SU-DHL-6 (cell line): ENCODE results near the gene ELAVL2.
"Not testable (repeated sequence)": the region's sequence is repeated elsewhere in the genome, so short reads cannot be mapped to it uniquely, and the experiment has no call there.

Experiments
- H2AFZ ChIP-seq: fragments of 200-600 bp; sonication (generic); 2 replicates; pipeline ENCODE4 v1.6.1; 2014; ENCODE audit warnings: low read depth, mild to moderate bottlenecking, moderate library complexity, mixed read lengths, antibody characterized with exemption, low read length; ENCODE audit not compliant: severe bottlenecking
- H3F3A ChIP-seq: fragments of 200-600 bp; shearing (Covaris generic); 2 replicates; pipeline ENCODE4 v1.6.0; 2016; ENCODE audit warnings: antibody characterized with exemption, mild to moderate bottlenecking; ENCODE audit not compliant: insufficient read depth
- H3K27ac ChIP-seq: fragments of 200-600 bp; sonication (generic); 2 replicates; pipeline ENCODE4 v1.5.1; 2016; ENCODE audit warnings: low read depth, mild to moderate bottlenecking, low read length, moderate library complexity, mixed read lengths
- H3K27me3 ChIP-seq: fragments of 200-600 bp; sonication (generic), shearing (Covaris generic); 2 replicates; pipeline ENCODE4 v1.6.0; 2014; ENCODE audit warnings: mild to moderate bottlenecking, low read length
- H3K36me3 ChIP-seq: fragments of 200-600 bp; sonication (generic); 2 replicates; pipeline ENCODE4 v1.6.1; 2014; ENCODE audit warnings: mild to moderate bottlenecking, low read length, mixed read lengths
- H3K4me2 ChIP-seq: fragments of 300-600, 200-600 bp; shearing (Covaris generic), sonication (generic); 2 replicates; pipeline ENCODE4 v1.6.0; 2014; ENCODE audit warnings: low read length, low read depth, mild to moderate bottlenecking; ENCODE audit not compliant: poor library complexity, severe bottlenecking
- H3K4me3 ChIP-seq: fragments of 200-600 bp; sonication (generic); 2 replicates; pipeline ENCODE4 v1.5.1; 2014; ENCODE audit warnings: antibody characterized with exemption, low read length, mild to moderate bottlenecking, mixed read lengths; ENCODE audit not compliant: insufficient read depth, poor library complexity, severe bottlenecking
- H3K79me2 ChIP-seq: fragments of 200-600 bp; sonication (generic); 2 replicates; pipeline ENCODE4 v1.6.1; 2014; ENCODE audit warnings: mild to moderate bottlenecking, low read length, moderate library complexity; ENCODE audit not compliant: insufficient read depth
- H3K9ac ChIP-seq: fragments of 200-600 bp; sonication (generic); 2 replicates; pipeline ENCODE4 v1.7.0; 2014; ENCODE audit warnings: mild to moderate bottlenecking, low read length
- H3K9me2 ChIP-seq: fragments of 200-600 bp; sonication (generic); replicated peaks from 2 replicates; pipeline ENCODE4 v1.6.1; 2014; ENCODE audit warnings: low read length; ENCODE audit not compliant: insufficient read depth
- H3K9me3 ChIP-seq: fragments of 200-600 bp; sonication (generic); 2 replicates; pipeline ENCODE4 v1.6.1; 2014; ENCODE audit warnings: low read length, mixed read lengths; ENCODE audit not compliant: insufficient read depth
- H4K20me1 ChIP-seq: fragments of 200-600 bp; sonication (generic); 2 replicates; pipeline ENCODE4 v1.6.1; 2014; ENCODE audit warnings: low read depth, mild to moderate bottlenecking, antibody characterized with exemption, low read length, moderate library complexity, mixed read lengths
- EZH2phosphoT487 ChIP-seq: fragments of 200-600 bp; sonication (generic), shearing (Covaris generic); conservative IDR thresholded peaks from 2 replicates; pipeline ENCODE4 v1.6.1; 2018; ENCODE audit warnings: mild to moderate bottlenecking, antibody characterized with exemption, low read length, moderate library complexity, mixed read lengths
- TF ChIP-seq, protein P1 (sequence below): fragments of 200-600 bp; sonication (generic); IDR thresholded peaks from one replicate; pipeline ENCODE4 v1.5.1; 2017; ENCODE audit warnings: antibody characterized with exemption, mild to moderate bottlenecking, low read length, moderate library complexity; ENCODE audit not compliant: insufficient read depth, poor library complexity, severe bottlenecking

Gene ELAVL2

DNA sequence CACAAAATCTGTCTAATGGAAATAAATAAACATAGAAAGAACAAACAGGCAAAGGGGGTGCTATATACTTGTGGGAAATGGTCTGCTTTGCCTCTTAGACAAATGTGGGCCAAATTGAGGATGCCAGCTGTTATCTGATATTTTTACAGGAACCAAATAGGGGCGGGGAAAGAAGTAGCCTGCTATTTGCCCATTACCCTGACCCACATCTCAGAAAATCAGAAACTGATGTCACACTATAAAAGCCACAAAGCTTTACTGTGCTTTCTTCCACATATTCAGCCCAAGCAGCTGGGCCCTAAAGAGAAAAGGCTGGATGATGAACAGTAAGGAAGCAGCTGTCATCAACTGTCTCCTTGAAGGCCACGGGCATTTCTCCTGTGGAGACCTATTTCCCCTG lies 97.3 kb downstream of the ELAVL2 start:
- no peaks in the 10 kb centered on the region for H4K20me1 ChIP-seq
- no peaks in the 10 kb centered on the region for H3F3A ChIP-seq
- no peaks in the 10 kb centered on the region for H3K79me2 ChIP-seq
- TF ChIP-seq EZH2phosphoT487 = no peak
- TF ChIP-seq, protein P1, sequence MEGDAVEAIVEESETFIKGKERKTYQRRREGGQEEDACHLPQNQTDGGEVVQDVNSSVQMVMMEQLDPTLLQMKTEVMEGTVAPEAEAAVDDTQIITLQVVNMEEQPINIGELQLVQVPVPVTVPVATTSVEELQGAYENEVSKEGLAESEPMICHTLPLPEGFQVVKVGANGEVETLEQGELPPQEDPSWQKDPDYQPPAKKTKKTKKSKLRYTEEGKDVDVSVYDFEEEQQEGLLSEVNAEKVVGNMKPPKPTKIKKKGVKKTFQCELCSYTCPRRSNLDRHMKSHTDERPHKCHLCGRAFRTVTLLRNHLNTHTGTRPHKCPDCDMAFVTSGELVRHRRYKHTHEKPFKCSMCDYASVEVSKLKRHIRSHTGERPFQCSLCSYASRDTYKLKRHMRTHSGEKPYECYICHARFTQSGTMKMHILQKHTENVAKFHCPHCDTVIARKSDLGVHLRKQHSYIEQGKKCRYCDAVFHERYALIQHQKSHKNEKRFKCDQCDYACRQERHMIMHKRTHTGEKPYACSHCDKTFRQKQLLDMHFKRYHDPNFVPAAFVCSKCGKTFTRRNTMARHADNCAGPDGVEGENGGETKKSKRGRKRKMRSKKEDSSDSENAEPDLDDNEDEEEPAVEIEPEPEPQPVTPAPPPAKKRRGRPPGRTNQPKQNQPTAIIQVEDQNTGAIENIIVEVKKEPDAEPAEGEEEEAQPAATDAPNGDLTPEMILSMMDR = no peak
- no peak overlapping the region for H3K4me2 ChIP-seq
- no peak overlapping the region for H3K9ac ChIP-seq
- H3K9me3 ChIP-seq = no peaks in the 10 kb centered on the region
- no peaks in the 10 kb centered on the region for H3K36me3 ChIP-seq
- H2AFZ ChIP-seq = no peak overlapping the region
- H3K4me3 ChIP-seq = no peak overlapping the region
- H3K27ac ChIP-seq = no peak overlapping the region
- no peaks in the 10 kb centered on the region for H3K9me2 ChIP-seq
- H3K27me3 ChIP-seq = no peaks in the 10 kb centered on the region

DNA sequence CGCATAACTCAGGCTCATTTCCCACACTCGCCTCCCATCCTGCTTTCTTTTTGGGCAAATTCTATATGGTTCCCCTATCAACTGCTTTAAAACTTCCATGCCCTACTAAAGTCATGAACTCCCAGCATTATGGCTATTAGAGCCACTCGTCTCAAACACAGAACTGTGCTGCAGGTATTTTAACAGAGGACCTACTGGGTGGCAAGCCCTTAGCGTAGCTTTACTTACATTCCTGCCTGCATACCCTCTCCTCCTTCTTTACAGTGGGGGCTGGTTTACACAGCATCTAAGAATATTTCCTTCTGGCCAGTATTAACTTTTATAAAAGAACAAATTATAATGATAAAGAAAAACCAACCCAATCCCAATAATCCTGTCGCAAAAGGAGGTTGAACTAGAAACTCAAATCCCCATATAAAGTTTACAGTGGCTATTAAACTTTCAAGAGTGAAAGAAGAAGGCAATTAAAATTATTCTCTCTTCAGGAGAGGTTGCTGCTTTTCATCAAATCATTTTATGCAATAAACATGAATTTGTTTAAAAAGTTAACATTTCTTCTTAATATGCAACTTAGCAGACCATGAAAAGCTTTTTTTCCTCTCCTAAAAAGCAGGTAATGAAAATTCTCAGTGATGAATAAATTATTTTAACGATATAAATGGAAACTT lies 100.6 kb downstream of the ELAVL2 start:
- TF ChIP-seq, protein P1 = no peak
- no peak for TF ChIP-seq EZH2phosphoT487
- Histone ChIP-seq H3K36me3 (no peaks in the 10 kb centered on the region), H3K9me3 (no peaks in the 10 kb centered on the region), H3K27ac (no peak overlapping the region), H3K9ac (no peak overlapping the region), H3K27me3 (no peaks in the 10 kb centered on the region), H2AFZ (no peak overlapping the region), H3F3A (no peaks in the 10 kb centered on the region), H3K4me2 (no peak overlapping the region), H3K9me2 (no peaks in the 10 kb centered on the region), H4K20me1 (no peaks in the 10 kb centered on the region), H3K79me2 (no peaks in the 10 kb centered on the region), H3K4me3 (no peak overlapping the region)

DNA sequence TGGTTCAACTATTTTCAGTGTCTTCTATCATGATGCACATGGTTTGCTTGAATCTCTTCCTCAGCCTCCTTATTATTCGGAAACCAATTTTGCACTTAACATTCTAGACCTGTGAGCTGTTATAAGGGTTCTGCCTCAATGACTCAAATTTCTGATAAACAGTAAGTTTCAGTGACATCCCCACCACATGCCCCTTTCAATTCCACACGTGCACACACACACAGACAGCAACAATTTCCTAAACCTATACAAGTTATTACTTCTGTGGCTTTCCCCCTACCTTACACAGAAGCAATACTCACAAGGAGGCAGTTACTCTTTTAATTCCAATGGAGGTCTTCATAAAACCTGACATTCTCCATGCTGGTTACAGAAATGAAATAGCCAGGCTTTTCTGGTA lies 102.4 kb downstream of the ELAVL2 start:
- H3K36me3 ChIP-seq = no peaks in the 10 kb centered on the region
- H2AFZ ChIP-seq = no peak overlapping the region
- no peaks in the 10 kb centered on the region for H3K27me3 ChIP-seq
- no peak overlapping the region for H3K4me3 ChIP-seq
- no peak overlapping the region for H3K9ac ChIP-seq
- H3K9me3 ChIP-seq = no peaks in the 10 kb centered on the region
- H4K20me1 ChIP-seq = no peaks in the 10 kb centered on the region
- H3K9me2 ChIP-seq = no peaks in the 10 kb centered on the region
- TF ChIP-seq EZH2phosphoT487 = no peak
- TF ChIP-seq, protein P1 = no peak
- H3K27ac ChIP-seq = no peak overlapping the region
- no peaks in the 10 kb centered on the region for H3F3A ChIP-seq
- no peaks in the 10 kb centered on the region for H3K79me2 ChIP-seq
- H3K4me2 ChIP-seq = no peak overlapping the region

DNA sequence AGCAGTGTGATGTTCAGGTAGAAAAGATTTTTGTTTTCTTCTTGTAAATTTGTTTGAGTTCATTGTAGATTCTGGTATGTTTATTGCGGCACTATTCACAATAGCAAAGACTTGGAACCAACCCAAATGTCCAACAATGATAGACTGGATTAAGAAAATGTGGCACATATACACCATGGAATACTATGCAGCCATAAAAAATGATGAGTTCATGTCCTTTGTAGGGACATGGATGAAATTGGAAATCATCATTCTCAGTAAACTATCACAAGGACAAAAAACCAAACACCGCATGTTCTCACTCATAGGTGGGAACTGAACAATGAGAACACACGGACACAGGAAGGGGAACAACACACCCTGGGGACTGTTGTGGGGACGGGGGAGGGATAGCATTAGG lies 103.0 kb downstream of the ELAVL2 start:
- not testable (repeated sequence) for H2AFZ ChIP-seq

More for the DNA sequence above, 103.0 kb downstream of the ELAVL2 start:
- not testable (repeated sequence) for H3K9ac ChIP-seq, H3K4me2 ChIP-seq, H3K27me3 ChIP-seq, H3F3A ChIP-seq, H3K4me3 ChIP-seq, H3K9me2 ChIP-seq, H3K9me3 ChIP-seq, H3K27ac ChIP-seq, H4K20me1 ChIP-seq, H3K79me2 ChIP-seq, H3K36me3 ChIP-seq
